Ascending aorta (tissue), 2 donors: ENCODE measurements around the gene ZBTB18. TPM values are rescaled to one million over a fixed set of nuclear protein-coding genes. Genes with fewer than 3 reads are reported as not detected.

ENCODE experiments used
- DNase-seq, 2 donors: peaks; one replicate each; pipeline ENCODE4 v3.0.0-alpha.2; 2019; ENCODE audit warnings: low spot score in 2 of 2
- H3K27ac ChIP-seq, 2 donors: fragments of 200-600 bp; sonication (generic); one replicate each; pipeline ENCODE4 v1.5.1; 2016 to 2017; ENCODE audit warnings: mild to moderate bottlenecking in 1 of 2
- H3K27me3 ChIP-seq: fragments of 200-600 bp; sonication (generic); one replicate; pipeline ENCODE4 v1.5.1; 2017
- H3K36me3 ChIP-seq, 2 donors: fragments of 200-600 bp; sonication (generic); one replicate each; pipeline ENCODE4 v1.5.1; 2016
- H3K4me1 ChIP-seq, 2 donors: fragments of 200-600 bp; sonication (generic); one replicate each; pipeline ENCODE4 v1.5.1; 2016 to 2017; ENCODE audit warnings: mild to moderate bottlenecking in 1 of 2
- H3K4me3 ChIP-seq, 2 donors: fragments of 200-600 bp; sonication (generic); one replicate each; pipeline ENCODE4 v1.5.1; 2016 to 2017; ENCODE audit warnings: mild to moderate bottlenecking in 1 of 2
- H3K9me3 ChIP-seq, 2 donors: fragments of 200-600 bp; sonication (generic); one replicate each; pipeline ENCODE4 v1.5.1; 2016
- CTCF ChIP-seq, 3 experiments: fragments of 200-600 bp in 2 of 3; fragments of 450-650 bp in 1 of 3; sonication (generic) in 2 of 3; IDR thresholded peaks; one replicate each; pipeline ENCODE4 v1.5.1; 2016 to 2019; ENCODE audit warnings: antibody characterized with exemption in 3 of 3, mild to moderate bottlenecking in 1 of 3, moderate library complexity in 1 of 3
- intact Hi-C: fragments of 100-400 bp; cut with DNase I; formaldehyde crosslinking; loops from one replicate; pipeline ENCODE4 v1.15.1; 2023
- total RNA-seq: library from RNA; depleted of rRNA; stranded (reverse); fragments of >200 nt; gene quantifications from one replicate; pipeline ENCODE4 v1.1.0, GENCODE V29; 2016

ZBTB18 gene
- 7.1 TPM for total RNA-seq

GRCh38 chr1:244050835-244051444 is at the start of gene ZBTB18:
ZBTB18 (plus strand) TSS chr1:244051283; CDS start chr1:244051432, 149 bp downstream.
- intact Hi-C loops, result no loop called here
- no peak for DNase-seq
- peaks cover 6 to 15% of the 10 kb centered on the region in 2 donors for H3K36me3 ChIP-seq
- no peaks in the 10 kb centered on the region for H3K27me3 ChIP-seq
- H3K4me3 ChIP-seq, result peak within 1 kb of the TSS; percentile 83 to 96
- no peak for TF ChIP-seq CTCF (IDR thresholded peaks at IDR 0.05)
- H3K4me1 ChIP-seq, result peaks cover 0 to 17% of the 10 kb centered on the region in 2 donors
- H3K9me3 ChIP-seq, result no peaks in the 10 kb centered on the region
- H3K27ac ChIP-seq, result peak within 1 kb of the TSS; percentile 34 to 48

GRCh38 chr1:244002721-244003120 is 48.4 kb upstream of the ZBTB18 start:
- H3K4me3 ChIP-seq, result no peak overlapping the region
- H3K9me3 ChIP-seq, result no peaks in the 10 kb centered on the region
- no peaks in the 10 kb centered on the region for H3K36me3 ChIP-seq
- H3K4me1 ChIP-seq, result no peaks in the 10 kb centered on the region
- TF ChIP-seq CTCF (IDR thresholded peaks at IDR 0.05), result no peak
- no peak for DNase-seq
- intact Hi-C loops, result no loop called here
- H3K27me3 ChIP-seq, result no peaks in the 10 kb centered on the region
- no peak overlapping the region for H3K27ac ChIP-seq

- no peak for TF ChIP-seq CTCF (IDR thresholded peaks at IDR 0.05)
- no peaks in the 10 kb centered on the region for H3K9me3 ChIP-seq
- H3K27ac ChIP-seq, result no peak overlapping the region
- H3K36me3 ChIP-seq, result no peaks in the 10 kb centered on the region
- no peaks in the 10 kb centered on the region for H3K4me1 ChIP-seq
- DNase-seq, result no peak
- no peak overlapping the region for H3K4me3 ChIP-seq
- H3K27me3 ChIP-seq, result no peaks in the 10 kb centered on the region
- intact Hi-C loops, result no loop called here
Observed at GRCh38 chr1:244005455-244005854, 45.6 kb upstream of the ZBTB18 start.

GRCh38 chr1:244006381-244006901 is 44.6 kb upstream of the ZBTB18 start:
- Histone ChIP-seq H3K9me3 (no peaks in the 10 kb centered on the region), H3K36me3 (no peaks in the 10 kb centered on the region), H3K4me1 (no peaks in the 10 kb centered on the region), H3K27me3 (no peaks in the 10 kb centered on the region), H3K27ac (no peak overlapping the region), H3K4me3 (no peak overlapping the region)
- no peak for DNase-seq
- intact Hi-C loops, result no loop called here
- no peak for TF ChIP-seq CTCF (IDR thresholded peaks at IDR 0.05)

- no peaks in the 10 kb centered on the region for H3K9me3 ChIP-seq
- intact Hi-C loops, result no loop called here
- no peaks in the 10 kb centered on the region for H3K36me3 ChIP-seq
- no peak overlapping the region for H3K27ac ChIP-seq
- H3K4me3 ChIP-seq, result no peak overlapping the region
- no peak for TF ChIP-seq CTCF (IDR thresholded peaks at IDR 0.05)
- no peaks in the 10 kb centered on the region for H3K27me3 ChIP-seq
- DNase-seq, result no peak
- no peaks in the 10 kb centered on the region for H3K4me1 ChIP-seq
Observed at GRCh38 chr1:244006961-244007360, 44.1 kb upstream of the ZBTB18 start.
